Neuronal stem cell (in vitro differentiated cells): Measurements from ENCODE around the gene SLC22A9.
A peak's percentile ranks its signal among the peaks of the same experiment; 100 is the strongest.

Source experiments
- DNase-seq: peaks from one replicate; pipeline ENCODE4 v3.0.0-alpha.2; 2013; ENCODE audit warnings: low spot score
- H2AFZ ChIP-seq: one replicate; pipeline ENCODE4 v1.6.1; 2013; ENCODE audit warnings: mild to moderate bottlenecking, low read length, inconsistent platforms
- H2AK5ac ChIP-seq: 2 replicates; pipeline ENCODE4 v1.6.1; 2013; ENCODE audit warnings: low read depth, mild to moderate bottlenecking, inconsistent platforms, low read length, moderate library complexity, mixed read lengths
- H2BK120ac ChIP-seq: 2 replicates; pipeline ENCODE4 v1.6.1; 2013; ENCODE audit warnings: low read depth, mild to moderate bottlenecking, inconsistent platforms, low read length, moderate library complexity, mixed read lengths
- H2BK12ac ChIP-seq: one replicate; pipeline ENCODE4 v1.6.1; 2013; ENCODE audit warnings: low read length, inconsistent platforms
- H2BK15ac ChIP-seq: 2 replicates; pipeline ENCODE4 v1.6.1; 2013; ENCODE audit warnings: mild to moderate bottlenecking, low read length, inconsistent platforms, mixed read lengths
- H2BK5ac ChIP-seq: one replicate; pipeline ENCODE4 v1.6.1; 2013; ENCODE audit warnings: inconsistent platforms, mild to moderate bottlenecking, low read length, moderate library complexity
- H3K14ac ChIP-seq: one replicate; pipeline ENCODE4 v1.6.1; 2013; ENCODE audit warnings: low read length, inconsistent platforms
- H3K18ac ChIP-seq: 2 replicates; pipeline ENCODE4 v1.6.1; 2013; ENCODE audit warnings: low read length, inconsistent platforms
- H3K23ac ChIP-seq: 2 replicates; pipeline ENCODE4 v1.6.1; 2013; ENCODE audit warnings: low read depth, mild to moderate bottlenecking, mixed read lengths, low read length, inconsistent platforms; ENCODE audit not compliant: poor library complexity
- H3K27ac ChIP-seq: replicated peaks from 3 replicates; pipeline ENCODE4 v1.5.1; 2013; ENCODE audit warnings: low read length, inconsistent platforms
- H3K27me3 ChIP-seq, 3 experiments: 2 replicates each; pipeline ENCODE4 v1.6.1; 2013; ENCODE audit warnings: low read length in 3 of 3, mild to moderate bottlenecking in 2 of 3, inconsistent platforms in 1 of 3, low read depth in 1 of 3, mixed read lengths in 1 of 3, moderate library complexity in 1 of 3; ENCODE audit not compliant: control insufficient read depth in 3 of 3, insufficient read depth in 3 of 3
- H3K36me3 ChIP-seq, 2 donors: replicated peaks in 1 of 2; 2 replicates each; pipeline ENCODE4 v1.6.1; 2013; ENCODE audit warnings: low read length in 2 of 2; ENCODE audit not compliant: control insufficient read depth in 2 of 2, insufficient read depth in 2 of 2
- H3K4ac ChIP-seq: 2 replicates; pipeline ENCODE4 v1.6.1; 2013; ENCODE audit warnings: inconsistent platforms, mild to moderate bottlenecking, low read length, moderate library complexity
- H3K4me1 ChIP-seq, 2 donors: 1 replicate in 1 of 2; 2 replicates in 1 of 2; pipeline ENCODE4 v1.6.1; 2013; ENCODE audit warnings: low read length in 2 of 2, low read depth in 1 of 2; ENCODE audit not compliant: control insufficient read depth in 2 of 2, insufficient read depth in 1 of 2
- H3K4me2 ChIP-seq: one replicate; pipeline ENCODE4 v1.6.1; 2013; ENCODE audit warnings: mild to moderate bottlenecking, low read length, inconsistent platforms; ENCODE audit not compliant: insufficient read depth, poor library complexity, severe bottlenecking
- H3K4me3 ChIP-seq, 2 donors: 2 replicates each; pipeline ENCODE4 v1.5.1; 2013; ENCODE audit warnings: low read length in 2 of 2, mild to moderate bottlenecking in 2 of 2, inconsistent platforms in 1 of 2, moderate library complexity in 1 of 2
- H3K79me1 ChIP-seq: one replicate; pipeline ENCODE4 v1.6.1; 2013; ENCODE audit warnings: low read depth, mild to moderate bottlenecking, inconsistent platforms, low read length, moderate library complexity
- H3K9ac ChIP-seq: one replicate; pipeline ENCODE4 v1.6.1; 2013; ENCODE audit warnings: mild to moderate bottlenecking, low read depth, low read length, inconsistent platforms; ENCODE audit not compliant: poor library complexity
- H3K9me3 ChIP-seq, 2 donors: replicated peaks in 1 of 2; 2 replicates each; pipeline versions ENCODE3 to v1.6.1; 2013; ENCODE audit warnings: low read length in 2 of 2, mild to moderate bottlenecking in 2 of 2, inconsistent platforms in 1 of 2, low read depth in 1 of 2, mixed read lengths in 1 of 2, moderate library complexity in 1 of 2; ENCODE audit not compliant: control insufficient read depth in 2 of 2, insufficient read depth in 1 of 2
- H4K8ac ChIP-seq: one replicate; pipeline ENCODE4 v1.6.1; 2013; ENCODE audit warnings: low read depth, mild to moderate bottlenecking, inconsistent platforms, low read length, moderate library complexity
- H4K91ac ChIP-seq: one replicate; pipeline ENCODE4 v1.6.1; 2013; ENCODE audit warnings: low read length, low read depth, mild to moderate bottlenecking, inconsistent platforms; ENCODE audit not compliant: poor library complexity
- WGBS, 2 donors: extraction: QIAGEN DNeasy Blood & Tissue Kit; methylation state at CpG; one replicate each; pipeline ENCODE4 v1.1.7; 2013; ENCODE audit warnings: missing lambda C conversion rate in 2 of 2, mixed read lengths in 1 of 2; ENCODE audit not compliant: insufficient read length in 2 of 2, insufficient replicate concordance in 1 of 2; ENCODE audit errors: extremely low coverage in 2 of 2; 5-methylcytosine and 5-hydroxymethylcytosine counted together

SLC22A9 gene

GRCh38 chr11:63448646-63449045 lies 79.1 kb downstream of the SLC22A9 start:
- Histone ChIP-seq H4K8ac (no peak overlapping the region), H3K27me3 (no peaks in the 10 kb centered on the region), H2AK5ac (no peak overlapping the region), H2AFZ (no peak overlapping the region), H3K4me2 (no peak overlapping the region), H3K14ac (no peak overlapping the region), H3K79me1 (no peaks in the 10 kb centered on the region), H2BK5ac (no peak overlapping the region), H3K23ac (no peak overlapping the region), H3K9me3 (no peaks in the 10 kb centered on the region), H3K4ac (no peak overlapping the region), H3K18ac (no peak overlapping the region), H3K4me1 (no peaks in the 10 kb centered on the region), H2BK12ac (no peak overlapping the region), H3K4me3 (no peak overlapping the region), H3K9ac (no peak overlapping the region), H2BK15ac (no peak overlapping the region), H3K36me3 (no peaks in the 10 kb centered on the region), H4K91ac (no peak overlapping the region), H3K27ac (no peak overlapping the region), H2BK120ac (no peak overlapping the region)
- no peak for DNase-seq
- no CpG with 5 or more reads among the region's 1 CpG for WGBS, 2 donors

- Histone ChIP-seq H3K27ac (no peak overlapping the region), H3K9me3 (no peaks in the 10 kb centered on the region), H4K8ac (no peak overlapping the region), H3K27me3 (no peaks in the 10 kb centered on the region), H3K18ac (no peak overlapping the region), H2BK5ac (no peak overlapping the region), H2AFZ (no peak overlapping the region), H3K79me1 (no peaks in the 10 kb centered on the region), H3K4me3 (peak overlapping the region in 1 of 2 donors; percentile 40), H3K4ac (no peak overlapping the region), H3K9ac (no peak overlapping the region), H2BK120ac (no peak overlapping the region), H2AK5ac (no peak overlapping the region), H3K4me1 (peaks cover 0 to 2% of the 10 kb centered on the region in 2 donors), H4K91ac (no peak overlapping the region), H2BK15ac (peak overlapping the region; percentile 31), H3K36me3 (no peaks in the 10 kb centered on the region), H3K23ac (no peak overlapping the region), H2BK12ac (no peak overlapping the region), H3K14ac (no peak overlapping the region), H3K4me2 (no peak overlapping the region)
- DNase-seq, result no peak
- WGBS, 2 donors, result no CpG with 5 or more reads among the region's 6 CpGs
These were observed 90.0 kb downstream of the SLC22A9 start for GRCh38 chr11:63459586-63459985.
